Measurements from ENCODE around the gene ANAPC1.
"Not testable (repeated sequence)": the region's sequence is repeated elsewhere in the genome, so short reads cannot be mapped to it uniquely, and the experiment has no call there.

The ANAPC1 gene

GRCh38 chr2:111839625-111840282 is 44.2 kb downstream of the ANAPC1 start:
- H3F3A ChIP-seq (ENCODE audit: insufficient read depth); H3K4me2 ChIP-seq (ENCODE audit: low read depth, low read length, poor library complexity, severe bottlenecking); H2AFZ ChIP-seq (ENCODE audit: low read depth, low read length, severe bottlenecking); H3K9me3 ChIP-seq (ENCODE audit: insufficient read depth, low read length); H3K36me3 ChIP-seq (ENCODE audit: low read length); H3K27me3 ChIP-seq (ENCODE audit: low read length); H3K79me2 ChIP-seq (ENCODE audit: insufficient read depth, low read length); H3K27ac ChIP-seq (ENCODE audit: low read depth, low read length); H3K9me2 ChIP-seq (replicated peaks; ENCODE audit: insufficient read depth, low read length); H4K20me1 ChIP-seq (ENCODE audit: low read depth, low read length); H3K9ac ChIP-seq (ENCODE audit: low read length); H3K4me3 ChIP-seq (ENCODE audit: insufficient read depth, low read length, poor library complexity, severe bottlenecking): not testable (repeated sequence)

- H3K9me3 ChIP-seq (ENCODE audit: insufficient read depth, low read length); H3K9ac ChIP-seq (ENCODE audit: low read length); H2AFZ ChIP-seq (ENCODE audit: low read depth, low read length, severe bottlenecking); H3K27ac ChIP-seq (ENCODE audit: low read depth, low read length); H3K4me3 ChIP-seq (ENCODE audit: insufficient read depth, low read length, poor library complexity, severe bottlenecking); H3F3A ChIP-seq (ENCODE audit: insufficient read depth); H3K4me2 ChIP-seq (ENCODE audit: low read depth, low read length, poor library complexity, severe bottlenecking); H3K27me3 ChIP-seq (ENCODE audit: low read length); H3K79me2 ChIP-seq (ENCODE audit: insufficient read depth, low read length); H3K36me3 ChIP-seq (ENCODE audit: low read length); H3K9me2 ChIP-seq (replicated peaks; ENCODE audit: insufficient read depth, low read length); H4K20me1 ChIP-seq (ENCODE audit: low read depth, low read length): not testable (repeated sequence)
Measured at GRCh38 chr2:111838992-111839391, 45.0 kb downstream of the ANAPC1 start.

GRCh38 chr2:111834221-111834620 is 49.8 kb downstream of the ANAPC1 start:
- not testable (repeated sequence) for H3K9me3 ChIP-seq (ENCODE audit: insufficient read depth, low read length); H3K27me3 ChIP-seq (ENCODE audit: low read length); H3K9me2 ChIP-seq (replicated peaks; ENCODE audit: insufficient read depth, low read length); H3K36me3 ChIP-seq (ENCODE audit: low read length); H2AFZ ChIP-seq (ENCODE audit: low read depth, low read length, severe bottlenecking); H3K27ac ChIP-seq (ENCODE audit: low read depth, low read length); H3K9ac ChIP-seq (ENCODE audit: low read length); H3K4me2 ChIP-seq (ENCODE audit: low read depth, low read length, poor library complexity, severe bottlenecking); H3K4me3 ChIP-seq (ENCODE audit: insufficient read depth, low read length, poor library complexity, severe bottlenecking); H3K79me2 ChIP-seq (ENCODE audit: insufficient read depth, low read length); H4K20me1 ChIP-seq (ENCODE audit: low read depth, low read length); H3F3A ChIP-seq (ENCODE audit: insufficient read depth)

GRCh38 chr2:111830479-111830878 is 53.5 kb downstream of the ANAPC1 start:
- not testable (repeated sequence) for H4K20me1 ChIP-seq (ENCODE audit: low read depth, low read length); H3K36me3 ChIP-seq (ENCODE audit: low read length); H3K4me3 ChIP-seq (ENCODE audit: insufficient read depth, low read length, poor library complexity, severe bottlenecking); H3K9me2 ChIP-seq (replicated peaks; ENCODE audit: insufficient read depth, low read length); H3K27me3 ChIP-seq (ENCODE audit: low read length); H3K27ac ChIP-seq (ENCODE audit: low read depth, low read length); H3K79me2 ChIP-seq (ENCODE audit: insufficient read depth, low read length); H3F3A ChIP-seq (ENCODE audit: insufficient read depth); H3K4me2 ChIP-seq (ENCODE audit: low read depth, low read length, poor library complexity, severe bottlenecking); H3K9me3 ChIP-seq (ENCODE audit: insufficient read depth, low read length); H2AFZ ChIP-seq (ENCODE audit: low read depth, low read length, severe bottlenecking); H3K9ac ChIP-seq (ENCODE audit: low read length)

- not testable (repeated sequence) for H3K9ac ChIP-seq (ENCODE audit: low read length); H3K36me3 ChIP-seq (ENCODE audit: low read length); H3K9me3 ChIP-seq (ENCODE audit: insufficient read depth, low read length); H3K27me3 ChIP-seq (ENCODE audit: low read length); H3F3A ChIP-seq (ENCODE audit: insufficient read depth); H3K4me2 ChIP-seq (ENCODE audit: low read depth, low read length, poor library complexity, severe bottlenecking); H3K79me2 ChIP-seq (ENCODE audit: insufficient read depth, low read length); H3K4me3 ChIP-seq (ENCODE audit: insufficient read depth, low read length, poor library complexity, severe bottlenecking); H4K20me1 ChIP-seq (ENCODE audit: low read depth, low read length); H3K9me2 ChIP-seq (replicated peaks; ENCODE audit: insufficient read depth, low read length); H3K27ac ChIP-seq (ENCODE audit: low read depth, low read length); H2AFZ ChIP-seq (ENCODE audit: low read depth, low read length, severe bottlenecking)
Measured at GRCh38 chr2:111828217-111828766, 55.7 kb downstream of the ANAPC1 start.

- not testable (repeated sequence) for H3K4me2 ChIP-seq (ENCODE audit: low read depth, low read length, poor library complexity, severe bottlenecking); H3K36me3 ChIP-seq (ENCODE audit: low read length); H2AFZ ChIP-seq (ENCODE audit: low read depth, low read length, severe bottlenecking); H3K9ac ChIP-seq (ENCODE audit: low read length); H3K27ac ChIP-seq (ENCODE audit: low read depth, low read length); H3K4me3 ChIP-seq (ENCODE audit: insufficient read depth, low read length, poor library complexity, severe bottlenecking); H3K9me3 ChIP-seq (ENCODE audit: insufficient read depth, low read length); H3F3A ChIP-seq (ENCODE audit: insufficient read depth); H3K9me2 ChIP-seq (replicated peaks; ENCODE audit: insufficient read depth, low read length); H3K27me3 ChIP-seq (ENCODE audit: low read length); H4K20me1 ChIP-seq (ENCODE audit: low read depth, low read length); H3K79me2 ChIP-seq (ENCODE audit: insufficient read depth, low read length)
Measured at GRCh38 chr2:111812970-111813622, 70.9 kb downstream of the ANAPC1 start.

GRCh38 chr2:111790633-111791032 is 93.4 kb downstream of the ANAPC1 start:
- H2AFZ ChIP-seq (ENCODE audit: low read depth, low read length, severe bottlenecking); H3K4me2 ChIP-seq (ENCODE audit: low read depth, low read length, poor library complexity, severe bottlenecking); H3K9me3 ChIP-seq (ENCODE audit: insufficient read depth, low read length); H3F3A ChIP-seq (ENCODE audit: insufficient read depth); H3K36me3 ChIP-seq (ENCODE audit: low read length); H3K27ac ChIP-seq (ENCODE audit: low read depth, low read length); H3K27me3 ChIP-seq (ENCODE audit: low read length); H3K4me3 ChIP-seq (ENCODE audit: insufficient read depth, low read length, poor library complexity, severe bottlenecking); H3K9ac ChIP-seq (ENCODE audit: low read length); H3K79me2 ChIP-seq (ENCODE audit: insufficient read depth, low read length); H3K9me2 ChIP-seq (replicated peaks; ENCODE audit: insufficient read depth, low read length); H4K20me1 ChIP-seq (ENCODE audit: low read depth, low read length): not testable (repeated sequence)

- not testable (repeated sequence) for H4K20me1 ChIP-seq (ENCODE audit: low read depth, low read length); H3K27me3 ChIP-seq (ENCODE audit: low read length); H2AFZ ChIP-seq (ENCODE audit: low read depth, low read length, severe bottlenecking); H3K79me2 ChIP-seq (ENCODE audit: insufficient read depth, low read length); H3K36me3 ChIP-seq (ENCODE audit: low read length); H3K9me3 ChIP-seq (ENCODE audit: insufficient read depth, low read length); H3K4me3 ChIP-seq (ENCODE audit: insufficient read depth, low read length, poor library complexity, severe bottlenecking); H3F3A ChIP-seq (ENCODE audit: insufficient read depth); H3K4me2 ChIP-seq (ENCODE audit: low read depth, low read length, poor library complexity, severe bottlenecking); H3K9me2 ChIP-seq (replicated peaks; ENCODE audit: insufficient read depth, low read length); H3K27ac ChIP-seq (ENCODE audit: low read depth, low read length); H3K9ac ChIP-seq (ENCODE audit: low read length)
Measured at GRCh38 chr2:111784081-111784480, 99.9 kb downstream of the ANAPC1 start.
